HEK293 (cell line): Measurements from ENCODE around the gene PLEKHA3.
A peak's percentile ranks its signal among the peaks of the same experiment; 100 is the strongest.

Source experiments
- BCL11B ChIP-seq: fragments of 450-650 bp; formaldehyde crosslinking; IDR thresholded peaks from 2 replicates; pipeline ENCODE4 v1.5.1; 2016; ENCODE audit warnings: low read depth, missing biosample characterization, missing genetic modification characterization
- GFI1B ChIP-seq: fragments of 450-650 bp; formaldehyde crosslinking; IDR thresholded peaks from 2 replicates; pipeline ENCODE4 v1.5.1; 2016; ENCODE audit warnings: missing biosample characterization, missing genetic modification characterization
- GLIS1 ChIP-seq: fragments of 450-650 bp; formaldehyde crosslinking; IDR thresholded peaks from 2 replicates; pipeline ENCODE4 v1.5.1; 2016; ENCODE audit warnings: missing biosample characterization, missing genetic modification characterization
- MEIS1 ChIP-seq: sonication (generic); formaldehyde crosslinking; IDR thresholded peaks from 2 replicates; pipeline ENCODE4 v1.8.1; 2022; ENCODE audit warnings: missing genetic modification reagents, mild to moderate bottlenecking, borderline replicate concordance
- PRDM1 ChIP-seq: fragments of 450-650 bp; formaldehyde crosslinking; IDR thresholded peaks from 2 replicates; pipeline ENCODE4; 2016; ENCODE audit warnings: missing biosample characterization, missing genetic modification characterization
- SP7 ChIP-seq: fragments of 450-650 bp; formaldehyde crosslinking; IDR thresholded peaks from 2 replicates; pipeline ENCODE4 v1.5.1; 2016; ENCODE audit warnings: missing biosample characterization, missing genetic modification characterization
- TRIM28 ChIP-seq: IDR thresholded peaks from 2 replicates; pipeline ENCODE4 v1.6.1; 2011; ENCODE audit warnings: low read length, control low read depth, borderline replicate concordance
- YY1 ChIP-seq: fragments of 450-650 bp; formaldehyde crosslinking; IDR thresholded peaks from 2 replicates; pipeline ENCODE4 v1.5.1; 2018; ENCODE audit warnings: missing biosample characterization, missing genetic modification characterization
- ZBTB17 ChIP-seq: fragments of 450-650 bp; formaldehyde crosslinking; IDR thresholded peaks from 2 replicates; pipeline ENCODE4 v1.5.1; 2016; ENCODE audit warnings: missing biosample characterization, missing genetic modification characterization
- ZBTB20 ChIP-seq: fragments of 450-650 bp; formaldehyde crosslinking; IDR thresholded peaks from 2 replicates; pipeline ENCODE4 v1.5.1; 2016; ENCODE audit warnings: missing biosample characterization, missing genetic modification characterization
- ZEB2 ChIP-seq: fragments of 450-650 bp; formaldehyde crosslinking; IDR thresholded peaks from 2 replicates; pipeline ENCODE4 v1.5.1; 2016; ENCODE audit warnings: missing biosample characterization, missing genetic modification characterization
- ZNF140 ChIP-seq: fragments of 450-650 bp; formaldehyde crosslinking; IDR thresholded peaks from 2 replicates; pipeline ENCODE4 v1.5.1; 2016; ENCODE audit warnings: missing biosample characterization, missing genetic modification characterization
- ZNF155 ChIP-seq: fragments of 450-650 bp; formaldehyde crosslinking; IDR thresholded peaks from 2 replicates; pipeline ENCODE4 v1.5.1; 2016; ENCODE audit warnings: missing biosample characterization, missing genetic modification characterization
- ZNF175 ChIP-seq: fragments of 450-650 bp; formaldehyde crosslinking; IDR thresholded peaks from 2 replicates; pipeline ENCODE4 v1.5.1; 2016; ENCODE audit warnings: missing biosample characterization, missing genetic modification characterization
- ZNF214 ChIP-seq: fragments of 450-650 bp; formaldehyde crosslinking; IDR thresholded peaks from 2 replicates; pipeline ENCODE4 v1.5.1; 2017; ENCODE audit warnings: missing biosample characterization, mild to moderate bottlenecking, missing genetic modification characterization, borderline replicate concordance
- ZNF292 ChIP-seq: fragments of 450-650 bp; formaldehyde crosslinking; IDR thresholded peaks from 2 replicates; pipeline ENCODE4 v1.5.1; 2016; ENCODE audit warnings: low read depth, missing biosample characterization, missing genetic modification characterization, borderline replicate concordance
- ZNF302 ChIP-seq: fragments of 450-650 bp; formaldehyde crosslinking; IDR thresholded peaks from 2 replicates; pipeline ENCODE4 v1.5.1; 2016; ENCODE audit warnings: missing biosample characterization, missing genetic modification characterization, low read depth
- ZNF549 ChIP-seq: fragments of 450-650 bp; IDR thresholded peaks from 2 replicates; pipeline ENCODE4 v1.5.1; 2018; ENCODE audit warnings: missing biosample characterization, missing genetic modification characterization, mild to moderate bottlenecking, inconsistent platforms, moderate library complexity
- ZNF585B ChIP-seq: fragments of 450-650 bp; formaldehyde crosslinking; IDR thresholded peaks from 2 replicates; pipeline ENCODE4 v1.5.1; 2016; ENCODE audit warnings: missing biosample characterization, missing genetic modification characterization
- ZNF600 ChIP-seq: fragments of 450-650 bp; formaldehyde crosslinking; IDR thresholded peaks from 2 replicates; pipeline ENCODE4 v1.5.1; 2016; ENCODE audit warnings: missing biosample characterization, missing genetic modification characterization
- ZNF768 ChIP-seq: fragments of 450-650 bp; formaldehyde crosslinking; IDR thresholded peaks from 2 replicates; pipeline ENCODE4 v1.5.1; 2018; ENCODE audit warnings: missing biosample characterization, mild to moderate bottlenecking, missing genetic modification characterization
- ZSCAN30 ChIP-seq: fragments of 450-650 bp; IDR thresholded peaks from 2 replicates; pipeline ENCODE4 v1.5.1; 2018; ENCODE audit warnings: missing biosample characterization, mild to moderate bottlenecking, missing genetic modification characterization, moderate library complexity
- ZXDB ChIP-seq: fragments of 450-650 bp; formaldehyde crosslinking; IDR thresholded peaks from 2 replicates; pipeline ENCODE4 v1.5.1; 2016; ENCODE audit warnings: missing biosample characterization, missing genetic modification characterization
- TF ChIP-seq, protein P1 (sequence below): fragments of 450-650 bp; formaldehyde crosslinking; IDR thresholded peaks from 2 replicates; pipeline ENCODE4 v1.5.1; 2016; ENCODE audit warnings: missing biosample characterization, missing genetic modification characterization, low read depth
- TF ChIP-seq, protein P2 (sequence below): fragments of 450-650 bp; formaldehyde crosslinking; IDR thresholded peaks from 2 replicates; pipeline ENCODE4 v1.5.1; 2016; ENCODE audit warnings: missing biosample characterization, missing genetic modification characterization
- TF ChIP-seq, protein P3 (sequence below): fragments of 450-650 bp; formaldehyde crosslinking; IDR thresholded peaks from 2 replicates; pipeline ENCODE4 v1.5.1; 2016; ENCODE audit warnings: missing biosample characterization, missing genetic modification characterization
- TF ChIP-seq, protein P4 (sequence below): fragments of 450-650 bp; formaldehyde crosslinking; IDR thresholded peaks from 2 replicates; pipeline ENCODE4 v1.5.1; 2016; ENCODE audit warnings: missing biosample characterization, missing genetic modification characterization
- TF ChIP-seq, protein P5 (sequence below): fragments of 450-650 bp; formaldehyde crosslinking; IDR thresholded peaks from 2 replicates; pipeline ENCODE4 v1.5.1; 2016; ENCODE audit warnings: missing biosample characterization, missing genetic modification characterization
- TF ChIP-seq, protein P6 (sequence below): fragments of 450-650 bp; formaldehyde crosslinking; IDR thresholded peaks from 2 replicates; pipeline ENCODE4 v1.5.1; 2017; ENCODE audit warnings: missing biosample characterization, missing genetic modification characterization

Gene PLEKHA3

DNA sequence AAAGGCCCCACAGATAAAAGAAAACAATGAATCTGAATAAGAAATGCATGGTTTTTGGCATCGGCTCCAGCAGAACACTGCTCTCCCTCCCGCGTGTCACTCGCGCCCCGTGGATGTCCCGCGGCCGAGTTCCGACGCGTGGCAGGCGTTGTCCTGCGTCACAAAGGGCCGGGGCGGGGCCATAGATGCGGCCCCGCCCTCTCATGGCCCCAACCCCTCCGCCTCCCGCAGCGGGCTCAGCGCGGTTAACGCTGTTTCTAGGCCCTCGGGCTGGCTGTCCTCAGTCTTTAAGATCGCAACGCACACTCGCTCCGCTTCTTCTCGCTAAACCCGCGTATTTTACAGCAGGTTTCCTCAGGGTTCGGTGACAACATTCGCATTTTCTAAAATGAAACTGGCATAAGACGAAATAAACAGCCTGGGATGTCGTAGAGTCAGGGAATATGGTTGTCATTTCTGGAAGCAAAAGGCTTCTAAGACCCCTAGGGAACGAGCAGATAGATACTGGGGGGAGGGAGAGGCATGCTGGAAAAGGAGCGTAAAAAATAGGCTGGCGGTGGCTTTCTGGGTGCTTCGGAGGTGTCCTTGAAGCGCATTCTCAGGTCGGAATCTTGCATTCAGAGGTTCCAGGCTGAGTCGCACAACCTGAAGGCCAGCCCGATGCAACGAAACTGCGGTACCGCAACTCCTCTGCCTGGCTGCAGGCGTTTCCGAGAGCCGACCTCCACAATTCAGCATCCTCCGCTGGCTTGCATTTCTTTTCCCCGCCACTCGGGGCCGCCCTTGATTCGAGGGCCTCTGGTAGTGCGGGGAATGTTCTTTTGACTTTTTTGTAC lies 1.6 kb upstream of the PLEKHA3 start, which contains the start of gene FKBP7 (continued):
- TF ChIP-seq PRDM1 (no peak), ZBTB20 (tag by site-specific recombination) (peak; percentile 74), ZNF140 (tag by site-specific recombination) (no peak), ZBTB17 (peak; percentile 92), ZNF549 (tag by site-specific recombination) (no peak), MEIS1 (CRISPR knock-in tag) (no peak), ZNF585B (tag by site-specific recombination) (no peak), ZXDB (tag by site-specific recombination) (no peak; the same call in 1 of the 2 replicates), YY1 (peak; percentile 20; the same call in 1 of the 2 replicates), ZSCAN30 (peak; percentile 65), ZNF175 (tag by site-specific recombination) (no peak), ZNF600 (tag by site-specific recombination) (peak; percentile 18; the same call in 1 of the 2 replicates), BCL11B (tag by site-specific recombination) (no peak), ZNF214 (no peak), ZEB2 (peak; percentile 62), ZNF155 (tag by site-specific recombination) (no peak), SP7 (peak; percentile 52; the same call in 1 of the 2 replicates), ZNF292 (no peak), TRIM28 (peak; percentile 97), ZNF768 (no peak), GLIS1 (peak; percentile 81), GFI1B (tag by site-specific recombination) (no peak), ZNF302 (tag by site-specific recombination) (no peak)
- TF ChIP-seq, protein P1, sequence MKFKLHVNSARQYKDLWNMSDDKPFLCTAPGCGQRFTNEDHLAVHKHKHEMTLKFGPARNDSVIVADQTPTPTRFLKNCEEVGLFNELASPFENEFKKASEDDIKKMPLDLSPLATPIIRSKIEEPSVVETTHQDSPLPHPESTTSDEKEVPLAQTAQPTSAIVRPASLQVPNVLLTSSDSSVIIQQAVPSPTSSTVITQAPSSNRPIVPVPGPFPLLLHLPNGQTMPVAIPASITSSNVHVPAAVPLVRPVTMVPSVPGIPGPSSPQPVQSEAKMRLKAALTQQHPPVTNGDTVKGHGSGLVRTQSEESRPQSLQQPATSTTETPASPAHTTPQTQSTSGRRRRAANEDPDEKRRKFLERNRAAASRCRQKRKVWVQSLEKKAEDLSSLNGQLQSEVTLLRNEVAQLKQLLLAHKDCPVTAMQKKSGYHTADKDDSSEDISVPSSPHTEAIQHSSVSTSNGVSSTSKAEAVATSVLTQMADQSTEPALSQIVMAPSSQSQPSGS = no peak
- TF ChIP-seq, protein P2, sequence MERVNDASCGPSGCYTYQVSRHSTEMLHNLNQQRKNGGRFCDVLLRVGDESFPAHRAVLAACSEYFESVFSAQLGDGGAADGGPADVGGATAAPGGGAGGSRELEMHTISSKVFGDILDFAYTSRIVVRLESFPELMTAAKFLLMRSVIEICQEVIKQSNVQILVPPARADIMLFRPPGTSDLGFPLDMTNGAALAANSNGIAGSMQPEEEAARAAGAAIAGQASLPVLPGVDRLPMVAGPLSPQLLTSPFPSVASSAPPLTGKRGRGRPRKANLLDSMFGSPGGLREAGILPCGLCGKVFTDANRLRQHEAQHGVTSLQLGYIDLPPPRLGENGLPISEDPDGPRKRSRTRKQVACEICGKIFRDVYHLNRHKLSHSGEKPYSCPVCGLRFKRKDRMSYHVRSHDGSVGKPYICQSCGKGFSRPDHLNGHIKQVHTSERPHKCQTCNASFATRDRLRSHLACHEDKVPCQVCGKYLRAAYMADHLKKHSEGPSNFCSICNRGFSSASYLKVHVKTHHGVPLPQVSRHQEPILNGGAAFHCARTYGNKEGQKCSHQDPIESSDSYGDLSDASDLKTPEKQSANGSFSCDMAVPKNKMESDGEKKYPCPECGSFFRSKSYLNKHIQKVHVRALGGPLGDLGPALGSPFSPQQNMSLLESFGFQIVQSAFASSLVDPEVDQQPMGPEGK = peak; percentile 79
- TF ChIP-seq, protein P3, sequence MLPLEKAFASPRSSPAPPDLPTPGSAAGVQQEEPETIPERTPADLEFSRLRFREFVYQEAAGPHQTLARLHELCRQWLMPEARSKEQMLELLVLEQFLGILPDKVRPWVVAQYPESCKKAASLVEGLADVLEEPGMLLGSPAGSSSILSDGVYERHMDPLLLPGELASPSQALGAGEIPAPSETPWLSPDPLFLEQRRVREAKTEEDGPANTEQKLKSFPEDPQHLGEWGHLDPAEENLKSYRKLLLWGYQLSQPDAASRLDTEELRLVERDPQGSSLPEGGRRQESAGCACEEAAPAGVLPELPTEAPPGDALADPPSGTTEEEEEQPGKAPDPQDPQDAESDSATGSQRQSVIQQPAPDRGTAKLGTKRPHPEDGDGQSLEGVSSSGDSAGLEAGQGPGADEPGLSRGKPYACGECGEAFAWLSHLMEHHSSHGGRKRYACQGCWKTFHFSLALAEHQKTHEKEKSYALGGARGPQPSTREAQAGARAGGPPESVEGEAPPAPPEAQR = no peak
- TF ChIP-seq, protein P4, sequence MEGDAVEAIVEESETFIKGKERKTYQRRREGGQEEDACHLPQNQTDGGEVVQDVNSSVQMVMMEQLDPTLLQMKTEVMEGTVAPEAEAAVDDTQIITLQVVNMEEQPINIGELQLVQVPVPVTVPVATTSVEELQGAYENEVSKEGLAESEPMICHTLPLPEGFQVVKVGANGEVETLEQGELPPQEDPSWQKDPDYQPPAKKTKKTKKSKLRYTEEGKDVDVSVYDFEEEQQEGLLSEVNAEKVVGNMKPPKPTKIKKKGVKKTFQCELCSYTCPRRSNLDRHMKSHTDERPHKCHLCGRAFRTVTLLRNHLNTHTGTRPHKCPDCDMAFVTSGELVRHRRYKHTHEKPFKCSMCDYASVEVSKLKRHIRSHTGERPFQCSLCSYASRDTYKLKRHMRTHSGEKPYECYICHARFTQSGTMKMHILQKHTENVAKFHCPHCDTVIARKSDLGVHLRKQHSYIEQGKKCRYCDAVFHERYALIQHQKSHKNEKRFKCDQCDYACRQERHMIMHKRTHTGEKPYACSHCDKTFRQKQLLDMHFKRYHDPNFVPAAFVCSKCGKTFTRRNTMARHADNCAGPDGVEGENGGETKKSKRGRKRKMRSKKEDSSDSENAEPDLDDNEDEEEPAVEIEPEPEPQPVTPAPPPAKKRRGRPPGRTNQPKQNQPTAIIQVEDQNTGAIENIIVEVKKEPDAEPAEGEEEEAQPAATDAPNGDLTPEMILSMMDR (tag by site-specific recombination) = peak; percentile 72
- TF ChIP-seq, protein P5, sequence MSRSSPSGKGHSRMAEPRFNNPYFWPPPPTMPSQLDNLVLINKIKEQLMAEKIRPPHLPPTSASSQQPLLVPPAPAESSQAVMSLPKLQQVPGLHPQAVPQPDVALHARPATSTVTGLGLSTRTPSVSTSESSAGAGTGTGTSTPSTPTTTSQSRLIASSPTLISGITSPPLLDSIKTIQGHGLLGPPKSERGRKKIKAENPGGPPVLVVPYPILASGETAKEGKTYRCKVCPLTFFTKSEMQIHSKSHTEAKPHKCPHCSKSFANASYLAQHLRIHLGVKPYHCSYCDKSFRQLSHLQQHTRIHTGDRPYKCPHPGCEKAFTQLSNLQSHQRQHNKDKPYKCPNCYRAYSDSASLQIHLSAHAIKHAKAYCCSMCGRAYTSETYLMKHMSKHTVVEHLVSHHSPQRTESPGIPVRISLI (tag by site-specific recombination) = 0 out of 2 replicates have a peak, but pooled peaks have one; percentile 35
- TF ChIP-seq, protein P6, sequence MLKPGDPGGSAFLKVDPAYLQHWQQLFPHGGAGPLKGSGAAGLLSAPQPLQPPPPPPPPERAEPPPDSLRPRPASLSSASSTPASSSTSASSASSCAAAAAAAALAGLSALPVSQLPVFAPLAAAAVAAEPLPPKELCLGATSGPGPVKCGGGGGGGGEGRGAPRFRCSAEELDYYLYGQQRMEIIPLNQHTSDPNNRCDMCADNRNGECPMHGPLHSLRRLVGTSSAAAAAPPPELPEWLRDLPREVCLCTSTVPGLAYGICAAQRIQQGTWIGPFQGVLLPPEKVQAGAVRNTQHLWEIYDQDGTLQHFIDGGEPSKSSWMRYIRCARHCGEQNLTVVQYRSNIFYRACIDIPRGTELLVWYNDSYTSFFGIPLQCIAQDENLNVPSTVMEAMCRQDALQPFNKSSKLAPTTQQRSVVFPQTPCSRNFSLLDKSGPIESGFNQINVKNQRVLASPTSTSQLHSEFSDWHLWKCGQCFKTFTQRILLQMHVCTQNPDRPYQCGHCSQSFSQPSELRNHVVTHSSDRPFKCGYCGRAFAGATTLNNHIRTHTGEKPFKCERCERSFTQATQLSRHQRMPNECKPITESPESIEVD (tag by site-specific recombination) = peak; percentile 63; the same call in 1 of the 2 replicates
